Right lobe of liver (tissue), 6 donors: ENCODE data around the gene NEK9. TPM values are rescaled to one million over a fixed set of nuclear protein-coding genes. Genes with fewer than 3 reads are reported as not detected.
A peak's percentile ranks its signal among the peaks of the same experiment; 100 is the strongest.

Source experiments
- ATAC-seq, 4 donors: fragments of 200-7000 bp; cut with Tn5 transposase; one replicate each; pipeline ENCODE4 v1.9.1; 2020; ENCODE audit warnings: mild to moderate bottlenecking in 4 of 4, moderate library complexity in 4 of 4
- DNase-seq, 3 donors: peaks; one replicate each; pipeline ENCODE4 v3.0.0-alpha.2; 2020
- H3K27ac ChIP-seq, 3 donors: fragments of 200-600 bp; one replicate each; pipeline ENCODE4 v1.8.0; 2022
- H3K27me3 ChIP-seq, 2 donors: fragments of 200-600 bp; one replicate each; pipeline ENCODE4 v1.8.0; 2022
- H3K36me3 ChIP-seq, 4 donors: fragments of 200-600 bp; sonication (generic) in 1 of 4; one replicate each; pipeline versions ENCODE4 v1.5.1 to v1.8.0; 2017 to 2022; ENCODE audit warnings: control low read depth in 1 of 4
- H3K4me1 ChIP-seq, 4 donors: fragments of 200-600 bp; sonication (generic) in 1 of 4; one replicate each; pipeline versions ENCODE4 v1.5.1 to v1.8.0; 2017 to 2022; ENCODE audit warnings: control low read depth in 1 of 4
- H3K4me3 ChIP-seq, 3 donors: fragments of 200-600 bp; one replicate each; pipeline ENCODE4 v1.8.0; 2022
- H3K9me3 ChIP-seq, 4 donors: fragments of 200-600 bp; sonication (generic) in 1 of 4; one replicate each; pipeline versions ENCODE4 v1.5.1 to v1.8.0; 2017 to 2022; ENCODE audit warnings: control low read depth in 1 of 4
- CTCF ChIP-seq, 4 donors: fragments of 200-600 bp in 3 of 4; fragments of 450-650 bp in 1 of 4; IDR thresholded peaks; one replicate each; pipeline versions ENCODE4 v1.5.1 to v1.8.0; 2016 to 2022; ENCODE audit warnings: antibody characterized with exemption in 4 of 4, mild to moderate bottlenecking in 2 of 4
- POLR2A ChIP-seq: fragments of 450-650 bp; IDR thresholded peaks from one replicate; pipeline ENCODE4 v1.6.1; 2017; ENCODE audit warnings: antibody characterized with exemption, mild to moderate bottlenecking
- WGBS: methylation state at CpG from one replicate; pipeline ENCODE4 v1.1.6; 2018; ENCODE audit warnings: low coverage, low lambda C conversion rate; ENCODE audit not compliant: insufficient coverage; ENCODE audit errors: missing lambda C conversion rate; 5-methylcytosine and 5-hydroxymethylcytosine counted together
- intact Hi-C, 2 donors: fragments of 100-400 bp; cut with DNase I; formaldehyde crosslinking; loops; one replicate each; pipeline versions ENCODE4 v1.11.2 to v1.14.1; 2022
- total RNA-seq, 6 experiments: library from RNA; depleted of rRNA in 2 of 6; stranded (reverse); fragments of >200 nt in 2 of 6; fragmentation: NEBNext Ultra II Directional in 3 of 6; extraction: Animal tissue kit (Norgen Biotek cat#: 25700) in 3 of 6; gene quantifications; one replicate each; pipeline versions ENCODE4 v1.1.0 to v1.2.4, GENCODE V29; 2016 to 2023
- donor health status: DM: no; HTN: yes; CAD: no.
- donor health status: DM: no; HTN: no; CAD: no.
- donor health status: DM: no; HTN: no; CAD: no.
- donor health status: DM: no; HTN: yes; CAD: no.
- donor health status: DM: no; HTN: yes; CAD: no.

The NEK9 gene
- total RNA-seq, 6 experiments from 2014 or later: 22.2 to 56.8 (median 39.6) TPM

GRCh38 chr14:75123991-75124390, 2.9 kb downstream of the NEK9 start:
- Histone ChIP-seq H3K36me3 (peaks cover 0 to 17% (median 11%) of the 10 kb centered on the region in 4 donors), H3K27ac (no peak overlapping the region), H3K4me3 (no peak overlapping the region), H3K4me1 (peaks cover 0 to 13% (median 4%) of the 10 kb centered on the region in 4 donors), H3K9me3 (no peaks in the 10 kb centered on the region), H3K27me3 (no peaks in the 10 kb centered on the region)
- TF ChIP-seq CTCF (IDR thresholded peaks at IDR 0.05) (no peak), POLR2A (no peak)
- WGBS: 62% methylated on average over 7 of the region's 7 CpGs
- ATAC-seq: peak; percentile 9 to 53 (median 30)
- intact Hi-C loops: no loop called here
- DNase-seq: no peak

- no peak for TF ChIP-seq POLR2A
- no peaks in the 10 kb centered on the region for H3K27me3 ChIP-seq
- ATAC-seq: no peak
- H3K36me3 ChIP-seq: peaks cover under 1 to 41% (median 16%) of the 10 kb centered on the region in 4 donors
- DNase-seq: no peak
- peaks cover 0 to 8% (median 3%) of the 10 kb centered on the region in 4 donors for H3K4me1 ChIP-seq
- no peak overlapping the region for H3K27ac ChIP-seq
- H3K9me3 ChIP-seq: no peaks in the 10 kb centered on the region
- no peak overlapping the region for H3K4me3 ChIP-seq
- 90% methylated on average over 7 of the region's 7 CpGs for WGBS
- intact Hi-C loops: no loop called here
Measured at GRCh38 chr14:75121552-75121951, 5.3 kb downstream of the NEK9 start.

GRCh38 chr14:75120541-75121291, 6.1 kb downstream of the NEK9 start:
- Histone ChIP-seq H3K36me3 (peaks cover 6 to 49% (median 21%) of the 10 kb centered on the region in 4 donors), H3K9me3 (no peaks in the 10 kb centered on the region), H3K4me3 (no peak overlapping the region), H3K4me1 (peaks cover 0 to 2% (median under 1%) of the 10 kb centered on the region in 4 donors), H3K27ac (no peak overlapping the region), H3K27me3 (no peaks in the 10 kb centered on the region)
- TF ChIP-seq POLR2A: no peak
- TF ChIP-seq CTCF (IDR thresholded peaks at IDR 0.05): no peak
- WGBS: 39% methylated on average over 3 of the region's 3 CpGs
- peak in 2 of 4 donors; percentile 26 to 39 for ATAC-seq
- intact Hi-C loops: no loop called here
- DNase-seq: no peak

- Histone ChIP-seq H3K36me3 (peaks cover 6 to 66% (median 27%) of the 10 kb centered on the region in 4 donors), H3K4me1 (no peaks in the 10 kb centered on the region), H3K9me3 (no peaks in the 10 kb centered on the region), H3K4me3 (no peak overlapping the region), H3K27ac (no peak overlapping the region), H3K27me3 (no peaks in the 10 kb centered on the region)
- no peak for ATAC-seq
- intact Hi-C loops: no loop called here
- 100% methylated on average over 2 of the region's 2 CpGs for WGBS
- no peak for DNase-seq
- TF ChIP-seq CTCF (IDR thresholded peaks at IDR 0.05): no peak
- no peak for TF ChIP-seq POLR2A
Measured at GRCh38 chr14:75119056-75119455, 7.8 kb downstream of the NEK9 start.

- Histone ChIP-seq H3K9me3 (no peaks in the 10 kb centered on the region), H3K4me3 (no peak overlapping the region), H3K27ac (no peak overlapping the region), H3K27me3 (no peaks in the 10 kb centered on the region), H3K4me1 (no peaks in the 10 kb centered on the region), H3K36me3 (peaks cover 4 to 100% (median 43%) of the 10 kb centered on the region in 4 donors)
- DNase-seq: no peak
- 76% methylated on average over 5 of the region's 5 CpGs for WGBS
- intact Hi-C loops: no loop called here
- TF ChIP-seq POLR2A: no peak
- TF ChIP-seq CTCF (IDR thresholded peaks at IDR 0.05): no peak
- no peak for ATAC-seq
Measured at GRCh38 chr14:75113932-75114539, 12.8 kb downstream of the NEK9 start.
